OCI-LY7 (cell line): ENCODE data around the gene PTGES3.

Experiments used
- CTCF ChIP-seq: fragments of 200-600 bp; sonication (generic); conservative IDR thresholded peaks from 2 replicates; pipeline ENCODE4 v1.5.1; 2014; ENCODE audit warnings: mild to moderate bottlenecking, antibody characterized with exemption, low read length, moderate library complexity, mixed read lengths
- EZH2phosphoT487 ChIP-seq: fragments of 200-600 bp; sonication (generic); IDR thresholded peaks from 2 replicates; pipeline ENCODE4 v1.6.1; 2018; ENCODE audit warnings: low read depth, borderline replicate concordance, mild to moderate bottlenecking, mixed run types, antibody characterized with exemption, low read length, moderate library complexity, mixed read lengths

GRCh38 chr12:56645201-56645716 lies 42.8 kb downstream of the PTGES3 start:
- TF ChIP-seq CTCF (no peak), EZH2phosphoT487 (no peak)
